ENCODE results near the gene SIRPB1.

DNA sequence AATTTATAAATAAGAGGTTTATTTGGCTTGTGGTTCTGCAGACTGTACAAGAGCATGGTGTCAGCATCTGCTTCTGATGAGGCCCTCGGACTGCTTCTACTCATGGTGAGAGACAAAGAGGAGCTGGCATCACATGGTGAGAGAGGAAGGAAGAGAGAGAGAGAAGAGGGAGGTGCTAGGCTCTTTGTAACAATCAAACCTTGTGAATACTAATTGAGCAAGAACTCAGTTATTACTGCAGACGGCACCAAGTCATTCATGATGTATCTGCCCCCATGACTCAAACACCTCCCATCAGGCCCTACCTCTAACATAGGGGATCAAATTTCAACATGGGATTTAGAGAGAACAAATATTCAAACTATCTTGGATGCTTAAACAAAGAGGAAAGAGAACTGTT is 44.1 kb upstream of the SIRPB1 start:
- TF ChIP-seq, protein P1, sequence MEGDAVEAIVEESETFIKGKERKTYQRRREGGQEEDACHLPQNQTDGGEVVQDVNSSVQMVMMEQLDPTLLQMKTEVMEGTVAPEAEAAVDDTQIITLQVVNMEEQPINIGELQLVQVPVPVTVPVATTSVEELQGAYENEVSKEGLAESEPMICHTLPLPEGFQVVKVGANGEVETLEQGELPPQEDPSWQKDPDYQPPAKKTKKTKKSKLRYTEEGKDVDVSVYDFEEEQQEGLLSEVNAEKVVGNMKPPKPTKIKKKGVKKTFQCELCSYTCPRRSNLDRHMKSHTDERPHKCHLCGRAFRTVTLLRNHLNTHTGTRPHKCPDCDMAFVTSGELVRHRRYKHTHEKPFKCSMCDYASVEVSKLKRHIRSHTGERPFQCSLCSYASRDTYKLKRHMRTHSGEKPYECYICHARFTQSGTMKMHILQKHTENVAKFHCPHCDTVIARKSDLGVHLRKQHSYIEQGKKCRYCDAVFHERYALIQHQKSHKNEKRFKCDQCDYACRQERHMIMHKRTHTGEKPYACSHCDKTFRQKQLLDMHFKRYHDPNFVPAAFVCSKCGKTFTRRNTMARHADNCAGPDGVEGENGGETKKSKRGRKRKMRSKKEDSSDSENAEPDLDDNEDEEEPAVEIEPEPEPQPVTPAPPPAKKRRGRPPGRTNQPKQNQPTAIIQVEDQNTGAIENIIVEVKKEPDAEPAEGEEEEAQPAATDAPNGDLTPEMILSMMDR (IDR thresholded peaks at IDR 0.05), result no peak
- TF ChIP-seq POLR2A (IDR thresholded peaks at IDR 0.05; ENCODE audit: low read length), result no peak
- TF ChIP-seq EP300 (IDR thresholded peaks at IDR 0.05), result no peak
- TF ChIP-seq, protein P2, sequence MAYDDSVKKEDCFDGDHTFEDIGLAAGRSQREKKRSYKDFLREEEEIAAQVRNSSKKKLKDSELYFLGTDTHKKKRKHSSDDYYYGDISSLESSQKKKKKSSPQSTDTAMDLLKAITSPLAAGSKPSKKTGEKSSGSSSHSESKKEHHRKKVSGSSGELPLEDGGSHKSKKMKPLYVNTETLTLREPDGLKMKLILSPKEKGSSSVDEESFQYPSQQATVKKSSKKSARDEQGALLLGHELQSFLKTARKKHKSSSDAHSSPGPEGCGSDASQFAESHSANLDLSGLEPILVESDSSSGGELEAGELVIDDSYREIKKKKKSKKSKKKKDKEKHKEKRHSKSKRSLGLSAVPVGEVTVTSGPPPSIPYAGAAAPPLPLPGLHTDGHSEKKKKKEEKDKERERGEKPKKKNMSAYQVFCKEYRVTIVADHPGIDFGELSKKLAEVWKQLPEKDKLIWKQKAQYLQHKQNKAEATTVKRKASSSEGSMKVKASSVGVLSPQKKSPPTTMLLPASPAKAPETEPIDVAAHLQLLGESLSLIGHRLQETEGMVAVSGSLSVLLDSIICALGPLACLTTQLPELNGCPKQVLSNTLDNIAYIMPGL (CRISPR knock-in tag; IDR thresholded peaks at IDR 0.05; ENCODE audit: borderline replicate concordance), result no peak
- no peak for TF ChIP-seq NFE2L2 (conservative IDR thresholded peaks at IDR 0.05; ENCODE audit: low read length)
- TF ChIP-seq POLR2AphosphoS2 (conservative IDR thresholded peaks at IDR 0.05; ENCODE audit: low read length), result no peak
- no peak for TF ChIP-seq RCOR1 (IDR thresholded peaks at IDR 0.05; ENCODE audit: low read depth, low read length)
- TF ChIP-seq TP53 (CRISPR knock-in tag; IDR thresholded peaks at IDR 0.05), result no peak
- TF ChIP-seq, protein P3, sequence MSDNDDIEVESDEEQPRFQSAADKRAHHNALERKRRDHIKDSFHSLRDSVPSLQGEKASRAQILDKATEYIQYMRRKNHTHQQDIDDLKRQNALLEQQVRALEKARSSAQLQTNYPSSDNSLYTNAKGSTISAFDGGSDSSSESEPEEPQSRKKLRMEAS (IDR thresholded peaks at IDR 0.05), result no peak
- TF ChIP-seq CHD2 (IDR thresholded peaks at IDR 0.05; ENCODE audit: low read length, partially characterized antibody), result no peak

Data from A549 (cell line).